HepG2 (cell line): Measurements from ENCODE around the gene GK. TPM values are rescaled to one million over a fixed set of nuclear protein-coding genes. Genes with fewer than 3 reads are reported as not detected.

Source experiments
- BATF2 ChIP-seq: sonication (generic); formaldehyde crosslinking; IDR thresholded peaks from 2 replicates; pipeline ENCODE4 v1.8.0; 2022; ENCODE audit warnings: mild to moderate bottlenecking, missing genetic modification reagents, moderate library complexity
- ELF4 ChIP-seq: sonication (generic); formaldehyde crosslinking; IDR thresholded peaks from 2 replicates; pipeline ENCODE4 v1.5.0; 2020; ENCODE audit warnings: missing genetic modification reagents, mild to moderate bottlenecking, moderate library complexity, borderline replicate concordance
- GMEB2 ChIP-seq: IDR thresholded peaks from 2 replicates; pipeline ENCODE4 v1.6.1; 2016; ENCODE audit warnings: missing biosample characterization, missing genetic modification reagents, low read depth
- HNF4A ChIP-seq: sonication (generic); formaldehyde crosslinking; IDR thresholded peaks from 2 replicates; pipeline ENCODE4 v1.4.0; 2020; ENCODE audit warnings: missing genetic modification reagents
- JDP2 ChIP-seq: sonication (generic); formaldehyde crosslinking; IDR thresholded peaks from 2 replicates; pipeline ENCODE4 v1.8.1; 2022; ENCODE audit warnings: missing genetic modification reagents, borderline replicate concordance
- MLLT10 ChIP-seq: sonication (generic); formaldehyde crosslinking; IDR thresholded peaks from 2 replicates; pipeline ENCODE4 v1.4.0; 2020; ENCODE audit warnings: missing genetic modification reagents
- SIN3B ChIP-seq: fragments of 150-350 bp; IDR thresholded peaks from 2 replicates; pipeline ENCODE4 v1.6.1; 2014; ENCODE audit warnings: low read length
- TEAD3 ChIP-seq: optimal IDR thresholded peaks from 2 replicates; pipeline ENCODE3; 2016; ENCODE audit warnings: borderline replicate concordance
- ZNF616 ChIP-seq: sonication (generic); formaldehyde crosslinking; IDR thresholded peaks from 2 replicates; pipeline ENCODE4 v1.5.0; 2020; ENCODE audit warnings: low read depth, mild to moderate bottlenecking, missing genetic modification reagents
- polyA plus RNA-seq, 8 experiments: library from polyadenylated mRNA; depleted of rRNA in 3 of 8; stranded (reverse) in 7 of 8; unstranded in 1 of 8; fragments of >200 nt; fragmentation: Illumina TruSeq in 4 of 8; extraction: Trizol in 4 of 8; gene quantifications; 2 replicates each; pipeline versions ENCODE4 v1.2.1 to v1.2.3, GENCODE V29; 2011 to 2016; ENCODE audit warnings: low read depth in 4 of 8, missing spikeins in 1 of 8, mixed read lengths in 1 of 8; ENCODE audit not compliant: insufficient read depth in 1 of 8
- total RNA-seq, 5 experiments: library from RNA; depleted of rRNA; stranded (reverse); fragments of >200 nt; fragmentation: Illumina TruSeq; extraction: Trizol; gene quantifications; 2 replicates each; pipeline ENCODE4 v1.2.3, GENCODE V29; 2016; ENCODE audit warnings: low read depth in 1 of 5
- TF ChIP-seq, protein P1 (sequence below): sonication (generic); formaldehyde crosslinking; IDR thresholded peaks from one replicate; pipeline ENCODE4 v1.5.1; 2020; ENCODE audit warnings: mild to moderate bottlenecking, missing genetic modification reagents; ENCODE audit errors: not compliant biosample characterization
- TF ChIP-seq, protein P2 (sequence below): sonication (generic); formaldehyde crosslinking; conservative IDR thresholded peaks from 2 replicates; pipeline ENCODE4 v1.8.0; 2022; ENCODE audit warnings: low read depth, missing genetic modification reagents
- TF ChIP-seq, protein P3 (sequence below): sonication (generic); formaldehyde crosslinking; IDR thresholded peaks from 2 replicates; pipeline ENCODE4 v1.4.0; 2020; ENCODE audit warnings: mild to moderate bottlenecking, missing genetic modification reagents

Gene GK
- total and polyA plus RNA-seq, 2 of the 13 experiments (the other 11 are each of a cell fraction or from before 2014, with no cell fraction given) = 64.2 to 265 TPM

DNA sequence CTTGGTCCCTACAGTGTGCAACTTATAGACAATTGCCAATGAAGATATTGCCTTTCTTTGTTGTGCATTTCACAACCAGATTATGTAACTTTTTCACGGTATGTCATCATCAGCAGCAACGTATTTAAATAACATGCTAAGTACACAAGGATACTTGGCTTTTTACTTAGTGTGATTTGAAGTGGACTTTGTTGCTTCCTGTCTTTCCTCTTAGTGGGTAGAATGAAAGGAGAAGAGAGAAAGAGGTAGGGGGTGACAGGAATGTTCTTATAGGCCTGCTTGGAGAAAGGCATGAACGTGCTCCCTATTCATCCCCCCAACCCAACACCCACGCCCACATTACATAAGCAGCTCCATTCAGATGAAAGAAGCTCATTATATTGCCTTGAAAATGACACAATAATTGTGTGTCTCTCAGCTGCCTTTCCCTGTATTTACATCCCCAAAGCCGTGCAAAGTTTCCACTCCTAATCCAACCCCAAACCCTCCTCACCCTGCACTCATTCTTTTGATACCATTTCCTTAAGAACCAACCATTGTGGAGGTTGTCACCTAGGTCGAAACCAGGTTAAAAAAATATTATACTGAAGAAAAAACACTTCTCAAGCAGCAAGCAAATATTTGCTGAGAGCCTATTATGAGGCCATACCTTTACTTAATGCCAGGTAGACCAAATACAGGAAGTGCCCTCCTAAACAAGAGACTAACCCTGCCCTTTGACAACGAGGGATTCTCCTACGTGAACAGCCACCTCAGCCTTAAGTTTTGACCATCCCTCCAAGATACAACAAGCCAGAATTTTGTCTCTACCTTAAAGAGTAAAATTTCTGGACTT lies 25.2 kb upstream of the GK start (continued):
- TF ChIP-seq, protein P1, sequence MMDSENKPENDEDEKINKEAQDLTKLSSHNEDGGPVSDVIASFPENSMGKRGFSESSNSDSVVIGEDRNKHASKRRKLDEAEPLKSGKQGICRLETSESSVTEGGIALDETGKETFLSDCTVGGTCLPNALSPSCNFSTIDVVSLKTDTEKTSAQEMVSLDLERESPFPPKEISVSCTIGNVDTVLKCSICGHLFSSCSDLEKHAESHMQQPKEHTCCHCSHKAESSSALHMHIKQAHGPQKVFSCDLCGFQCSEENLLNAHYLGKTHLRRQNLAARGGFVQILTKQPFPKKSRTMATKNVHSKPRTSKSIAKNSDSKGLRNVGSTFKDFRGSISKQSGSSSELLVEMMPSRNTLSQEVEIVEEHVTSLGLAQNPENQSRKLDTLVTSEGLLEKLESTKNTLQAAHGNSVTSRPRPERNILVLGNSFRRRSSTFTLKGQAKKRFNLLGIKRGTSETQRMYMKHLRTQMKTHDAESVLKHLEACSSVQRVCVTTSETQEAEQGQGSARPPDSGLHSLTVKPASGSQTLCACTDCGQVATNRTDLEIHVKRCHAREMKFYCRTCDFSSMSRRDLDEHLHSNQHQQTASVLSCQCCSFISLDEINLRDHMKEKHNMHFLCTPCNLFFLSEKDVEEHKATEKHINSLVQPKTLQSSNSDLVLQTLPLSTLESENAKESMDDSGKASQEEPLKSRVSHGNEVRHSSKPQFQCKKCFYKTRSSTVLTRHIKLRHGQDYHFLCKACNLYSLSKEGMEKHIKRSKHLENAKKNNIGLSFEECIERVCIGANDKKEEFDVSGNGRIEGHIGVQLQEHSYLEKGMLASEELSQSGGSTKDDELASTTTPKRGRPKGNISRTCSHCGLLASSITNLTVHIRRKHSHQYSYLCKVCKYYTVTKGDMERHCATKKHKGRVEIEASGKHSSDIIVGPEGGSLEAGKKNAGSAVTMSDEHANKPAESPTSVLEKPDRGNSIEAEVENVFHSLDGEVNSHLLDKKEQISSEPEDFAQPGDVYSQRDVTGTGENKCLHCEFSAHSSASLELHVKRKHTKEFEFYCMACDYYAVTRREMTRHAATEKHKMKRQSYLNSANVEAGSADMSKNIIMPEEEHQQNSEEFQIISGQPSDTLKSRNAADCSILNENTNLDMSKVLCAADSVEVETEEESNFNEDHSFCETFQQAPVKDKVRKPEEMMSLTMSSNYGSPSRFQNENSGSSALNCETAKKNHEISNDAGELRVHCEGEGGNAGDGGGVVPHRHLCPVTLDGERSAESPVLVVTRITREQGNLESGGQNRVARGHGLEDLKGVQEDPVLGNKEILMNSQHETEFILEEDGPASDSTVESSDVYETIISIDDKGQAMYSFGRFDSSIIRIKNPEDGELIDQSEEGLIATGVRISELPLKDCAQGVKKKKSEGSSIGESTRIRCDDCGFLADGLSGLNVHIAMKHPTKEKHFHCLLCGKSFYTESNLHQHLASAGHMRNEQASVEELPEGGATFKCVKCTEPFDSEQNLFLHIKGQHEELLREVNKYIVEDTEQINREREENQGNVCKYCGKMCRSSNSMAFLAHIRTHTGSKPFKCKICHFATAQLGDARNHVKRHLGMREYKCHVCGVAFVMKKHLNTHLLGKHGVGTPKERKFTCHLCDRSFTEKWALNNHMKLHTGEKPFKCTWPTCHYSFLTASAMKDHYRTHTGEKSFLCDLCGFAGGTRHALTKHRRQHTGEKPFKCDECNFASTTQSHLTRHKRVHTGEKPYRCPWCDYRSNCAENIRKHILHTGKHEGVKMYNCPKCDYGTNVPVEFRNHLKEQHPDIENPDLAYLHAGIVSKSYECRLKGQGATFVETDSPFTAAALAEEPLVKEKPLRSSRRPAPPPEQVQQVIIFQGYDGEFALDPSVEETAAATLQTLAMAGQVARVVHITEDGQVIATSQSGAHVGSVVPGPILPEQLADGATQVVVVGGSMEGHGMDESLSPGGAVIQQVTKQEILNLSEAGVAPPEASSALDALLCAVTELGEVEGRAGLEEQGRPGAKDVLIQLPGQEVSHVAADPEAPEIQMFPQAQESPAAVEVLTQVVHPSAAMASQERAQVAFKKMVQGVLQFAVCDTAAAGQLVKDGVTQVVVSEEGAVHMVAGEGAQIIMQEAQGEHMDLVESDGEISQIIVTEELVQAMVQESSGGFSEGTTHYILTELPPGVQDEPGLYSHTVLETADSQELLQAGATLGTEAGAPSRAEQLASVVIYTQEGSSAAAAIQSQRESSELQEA = no peak
- TF ChIP-seq ELF4 (CRISPR knock-in tag) (no peak), BATF2 (CRISPR knock-in tag) (no peak), GMEB2 (CRISPR knock-in tag) (no peak), MLLT10 (CRISPR knock-in tag) (no peak), TEAD3 (CRISPR knock-in tag) (peak; percentile 59), SIN3B (no peak), ZNF616 (CRISPR knock-in tag) (no peak), HNF4A (peak; percentile 88), JDP2 (CRISPR knock-in tag) (no peak; the same call in 1 of the 2 replicates)
- TF ChIP-seq, protein P2, sequence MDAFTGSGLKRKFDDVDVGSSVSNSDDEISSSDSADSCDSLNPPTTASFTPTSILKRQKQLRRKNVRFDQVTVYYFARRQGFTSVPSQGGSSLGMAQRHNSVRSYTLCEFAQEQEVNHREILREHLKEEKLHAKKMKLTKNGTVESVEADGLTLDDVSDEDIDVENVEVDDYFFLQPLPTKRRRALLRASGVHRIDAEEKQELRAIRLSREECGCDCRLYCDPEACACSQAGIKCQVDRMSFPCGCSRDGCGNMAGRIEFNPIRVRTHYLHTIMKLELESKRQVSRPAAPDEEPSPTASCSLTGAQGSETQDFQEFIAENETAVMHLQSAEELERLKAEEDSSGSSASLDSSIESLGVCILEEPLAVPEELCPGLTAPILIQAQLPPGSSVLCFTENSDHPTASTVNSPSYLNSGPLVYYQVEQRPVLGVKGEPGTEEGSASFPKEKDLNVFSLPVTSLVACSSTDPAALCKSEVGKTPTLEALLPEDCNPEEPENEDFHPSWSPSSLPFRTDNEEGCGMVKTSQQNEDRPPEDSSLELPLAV (CRISPR knock-in tag) = no peak
- TF ChIP-seq, protein P3, sequence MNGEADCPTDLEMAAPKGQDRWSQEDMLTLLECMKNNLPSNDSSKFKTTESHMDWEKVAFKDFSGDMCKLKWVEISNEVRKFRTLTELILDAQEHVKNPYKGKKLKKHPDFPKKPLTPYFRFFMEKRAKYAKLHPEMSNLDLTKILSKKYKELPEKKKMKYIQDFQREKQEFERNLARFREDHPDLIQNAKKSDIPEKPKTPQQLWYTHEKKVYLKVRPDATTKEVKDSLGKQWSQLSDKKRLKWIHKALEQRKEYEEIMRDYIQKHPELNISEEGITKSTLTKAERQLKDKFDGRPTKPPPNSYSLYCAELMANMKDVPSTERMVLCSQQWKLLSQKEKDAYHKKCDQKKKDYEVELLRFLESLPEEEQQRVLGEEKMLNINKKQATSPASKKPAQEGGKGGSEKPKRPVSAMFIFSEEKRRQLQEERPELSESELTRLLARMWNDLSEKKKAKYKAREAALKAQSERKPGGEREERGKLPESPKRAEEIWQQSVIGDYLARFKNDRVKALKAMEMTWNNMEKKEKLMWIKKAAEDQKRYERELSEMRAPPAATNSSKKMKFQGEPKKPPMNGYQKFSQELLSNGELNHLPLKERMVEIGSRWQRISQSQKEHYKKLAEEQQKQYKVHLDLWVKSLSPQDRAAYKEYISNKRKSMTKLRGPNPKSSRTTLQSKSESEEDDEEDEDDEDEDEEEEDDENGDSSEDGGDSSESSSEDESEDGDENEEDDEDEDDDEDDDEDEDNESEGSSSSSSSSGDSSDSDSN (CRISPR knock-in tag) = no peak
